AG04450 (cell line): ENCODE data around the gene COL26A1. TPM values are rescaled to one million over a fixed set of nuclear protein-coding genes. Genes with fewer than 3 reads are reported as not detected.

Experiments used
- CTCF ChIA-PET: fragments of 300-600, 350-600 bp; formaldehyde crosslinking; extraction: SDS; loops from one replicate; lab custom pipeline; 2022; ENCODE audit warnings: antibody characterized with exemption, inconsistent platforms; lab: Charles Lee
- POLR2A ChIA-PET: fragments of 350-600 bp; formaldehyde crosslinking; extraction: SDS; loops from one replicate; lab custom pipeline; 2021; ENCODE audit warnings: antibody characterized with exemption, inconsistent platforms; lab: Yijun Ruan, JAX
- DNase-seq: peaks from one replicate; pipeline ENCODE4 v3.0.0-alpha.2; 2011; ENCODE audit warnings: low read depth, low spot score
- H3K27ac ChIP-seq: one replicate; pipeline ENCODE4 v1.5.1; 2012; ENCODE audit warnings: low read depth, low read length, control low read depth
- H3K27me3 ChIP-seq: one replicate; pipeline ENCODE4 v1.6.0; 2012; ENCODE audit warnings: low read length; ENCODE audit not compliant: control insufficient read depth, insufficient read depth
- H3K4me3 ChIP-seq: 2 replicates; pipeline ENCODE4 v1.5.1; 2011; ENCODE audit warnings: mild to moderate bottlenecking, low read depth, low read length, control low read depth
- H3K9me3 ChIP-seq: 2 replicates; pipeline ENCODE4 v1.5.1; 2012; ENCODE audit warnings: low read length; ENCODE audit not compliant: control insufficient read depth, insufficient read depth
- CTCF ChIP-seq: IDR thresholded peaks from 2 replicates; pipeline ENCODE4 v1.5.1; 2011; ENCODE audit warnings: low read depth, low read length, control low read depth, inconsistent platforms
- polyA plus RNA-seq: library from polyadenylated mRNA; depleted of rRNA; stranded (reverse); fragments of >200 nt; gene quantifications from 2 replicates; pipeline ENCODE4 v1.2.3, GENCODE V29; 2011

The COL26A1 gene
- polyA plus RNA-seq, 1 experiment = 0.06 TPM

DNA sequence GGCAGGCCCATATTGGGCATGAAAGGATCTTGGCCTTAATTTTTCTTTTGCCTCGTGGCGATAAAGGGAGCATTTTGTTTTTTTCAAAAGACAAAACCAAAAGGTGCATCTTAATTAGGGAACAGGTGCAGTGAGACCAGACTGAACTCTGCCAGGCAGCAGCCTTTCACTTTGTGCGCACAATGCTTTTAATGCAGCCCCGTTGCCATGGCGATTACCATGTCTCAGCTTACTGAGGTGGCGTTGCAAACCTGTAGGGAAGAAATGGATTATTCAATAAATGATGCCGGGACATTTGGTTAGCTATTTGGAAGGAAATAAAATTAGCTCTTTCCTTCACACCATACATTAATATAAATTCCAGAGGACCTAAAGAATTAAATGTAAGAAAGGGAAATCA is 204.6 kb downstream of the COL26A1 start:
- H3K27ac ChIP-seq = no peak overlapping the region
- peaks cover 2% of the 10 kb centered on the region; the same call in 1 of the 2 replicates for H3K9me3 ChIP-seq
- no peak for DNase-seq
- ChIA-PET CTCF (interaction anchor here (0.5 to 1.3 kb wide), 3 partner anchors 203 to 669 kb away, joined by 3 to 5 read pairs (median 3); no protein-coding TSS in a partner anchor), POLR2A (no interaction called here)
- H3K27me3 ChIP-seq = peaks cover 15% of the 10 kb centered on the region
- no peak overlapping the region for H3K4me3 ChIP-seq
- no peak for TF ChIP-seq CTCF

DNA sequence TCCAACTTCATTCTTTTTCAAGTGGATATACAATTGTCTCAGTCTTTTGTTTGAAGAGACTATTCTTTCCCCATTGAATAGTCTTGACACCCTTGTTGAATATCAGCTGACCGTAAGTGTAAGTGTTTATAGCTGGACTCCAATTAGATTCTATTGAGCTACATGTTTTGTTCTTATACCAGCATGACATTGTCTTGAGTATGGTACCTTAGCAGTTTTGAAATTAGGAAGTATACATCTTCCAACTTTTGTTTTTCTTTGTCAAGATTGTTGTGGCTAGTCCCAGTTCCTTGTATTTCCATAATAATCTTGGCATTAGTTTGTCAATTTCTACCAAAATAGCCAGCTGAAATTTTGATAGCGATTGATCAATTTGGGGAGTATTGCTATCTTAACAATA is 209.5 kb downstream of the COL26A1 start:
- POLR2A ChIA-PET = no interaction called here
- CTCF ChIA-PET = no interaction called here
- Histone ChIP-seq H3K27ac (no peak overlapping the region), H3K27me3 (peaks cover 16% of the 10 kb centered on the region), H3K4me3 (no peak overlapping the region), H3K9me3 (peaks cover 2% of the 10 kb centered on the region; the same call in 1 of the 2 replicates)
- no peak for DNase-seq
- TF ChIP-seq CTCF = no peak

DNA sequence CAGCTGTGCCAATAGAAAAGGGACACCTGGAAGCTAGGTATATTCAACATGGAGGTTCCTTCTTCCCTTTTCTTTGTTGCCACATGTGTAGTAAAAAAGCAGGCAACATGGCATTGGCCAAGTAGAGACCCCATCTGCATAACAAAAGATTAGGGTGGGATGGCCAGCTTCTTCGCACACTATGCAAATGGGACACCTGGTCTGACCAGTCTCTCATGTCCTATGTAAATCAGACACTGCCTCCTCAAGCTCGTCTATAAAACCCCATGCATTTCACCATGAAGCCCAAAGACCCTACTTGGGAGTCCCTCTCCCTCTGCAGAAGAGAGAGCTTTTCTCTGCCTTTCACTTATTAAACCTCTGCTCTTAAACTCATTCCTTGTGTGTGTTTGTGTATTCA is 212.5 kb downstream of the COL26A1 start:
- Histone ChIP-seq H3K27me3 (peaks cover 13% of the 10 kb centered on the region), H3K27ac (no peak overlapping the region), H3K4me3 (no peak overlapping the region), H3K9me3 (peaks cover under 1% of the 10 kb centered on the region; the same call in 1 of the 2 replicates)
- ChIA-PET CTCF (interaction anchor here (1.5 kb wide), 1 partner anchor 27 kb away, joined by 5 read pairs; no protein-coding TSS in a partner anchor), POLR2A (no interaction called here)
- TF ChIP-seq CTCF = no peak
- no peak for DNase-seq

- Histone ChIP-seq H3K27me3 (peaks cover 13% of the 10 kb centered on the region), H3K27ac (no peak overlapping the region), H3K4me3 (no peak overlapping the region), H3K9me3 (no peaks in the 10 kb centered on the region; the same call in 1 of the 2 replicates)
- no peak for DNase-seq
- ChIA-PET CTCF (interaction anchor here (1.5 kb wide), 1 partner anchor 27 kb away, joined by 5 read pairs; no protein-coding TSS in a partner anchor), POLR2A (no interaction called here)
- no peak for TF ChIP-seq CTCF
Observed at GRCh38 chr7:101575721-101576120, 213.0 kb downstream of the COL26A1 start.

- no peak for DNase-seq
- Histone ChIP-seq H3K4me3 (no peak overlapping the region), H3K9me3 (no peaks in the 10 kb centered on the region; the same call in 1 of the 2 replicates), H3K27me3 (peaks cover 9% of the 10 kb centered on the region), H3K27ac (no peak overlapping the region)
- ChIA-PET POLR2A (no interaction called here), CTCF (no interaction called here)
- no peak for TF ChIP-seq CTCF
Observed at GRCh38 chr7:101576998-101577397, 214.3 kb downstream of the COL26A1 start.
